Tibial artery (tissue), 4 donors: ENCODE data around the gene NPTN.
"Not testable (repeated sequence)": the region's sequence is repeated elsewhere in the genome, so short reads cannot be mapped to it uniquely, and the experiment has no call there.

Experiments
- DNase-seq, 2 donors: peaks; one replicate each; pipeline ENCODE4 v3.0.0-alpha.2; 2019
- H3K27ac ChIP-seq, 2 donors: fragments of 200-600 bp; sonication (generic) in 1 of 2; 1 replicate in 1 of 2; 2 replicates in 1 of 2; pipeline ENCODE4 v1.5.1; 2018 to 2019; ENCODE audit warnings: mild to moderate bottlenecking in 1 of 2
- H3K27me3 ChIP-seq, 2 donors: fragments of 200-600 bp; sonication (generic) in 1 of 2; one replicate each; pipeline versions ENCODE4 v1.5.1 to v1.6.0; 2016 to 2019
- H3K36me3 ChIP-seq, 3 donors: fragments of 200-600 bp; sonication (generic) in 2 of 3; one replicate each; pipeline ENCODE4 v1.5.1; 2016 to 2019; ENCODE audit warnings: mild to moderate bottlenecking in 2 of 3
- H3K4me1 ChIP-seq, 4 donors: fragments of 200-600 bp; sonication (generic) in 2 of 4; 1 replicate in 3 of 4; 2 replicates in 1 of 4; pipeline ENCODE4 v1.5.1; 2016 to 2019
- H3K4me3 ChIP-seq, 2 donors: fragments of 200-600 bp; sonication (generic) in 1 of 2; 1 replicate in 1 of 2; 2 replicates in 1 of 2; pipeline ENCODE4 v1.5.1; 2018 to 2019; ENCODE audit warnings: mild to moderate bottlenecking in 2 of 2
- H3K9me3 ChIP-seq, 3 donors: fragments of 200-600 bp; sonication (generic) in 1 of 3; one replicate each; pipeline ENCODE4 v1.5.1; 2016 to 2019
- intact Hi-C: fragments of 100-400 bp; cut with DNase I; formaldehyde crosslinking; loops from one replicate; pipeline ENCODE4 v1.15.0; 2023; ENCODE audit warnings: low total_unique reads
- TF ChIP-seq, protein P1 (sequence below), 2 experiments: fragments of 200-600 bp in 1 of 2; fragments of 450-650 bp in 1 of 2; IDR thresholded peaks; one replicate each; pipeline ENCODE4 v1.5.1; 2017 to 2019; ENCODE audit warnings: antibody characterized with exemption in 2 of 2, mild to moderate bottlenecking in 1 of 2, moderate library complexity in 1 of 2

NPTN gene

DNA sequence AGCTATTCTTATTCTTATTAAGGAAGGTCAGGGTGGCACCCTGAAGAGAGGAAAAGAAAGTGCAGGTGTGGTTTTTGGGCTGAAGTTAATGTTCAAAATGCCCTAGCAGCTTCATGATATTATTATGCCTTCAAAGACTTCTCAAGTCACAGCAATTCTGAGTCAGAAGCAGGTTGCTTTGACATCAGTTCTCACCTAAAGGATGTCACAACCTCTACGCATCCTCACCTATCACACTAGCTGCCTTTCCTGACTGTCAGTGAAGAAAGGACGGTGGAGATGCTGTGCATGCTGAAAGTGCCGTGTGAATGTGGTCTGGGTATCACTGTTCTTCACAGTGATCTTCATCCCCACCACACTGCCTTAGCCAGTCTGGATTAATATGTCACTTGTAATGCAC lies 49.6 kb downstream of the NPTN start:
- H3K4me3 ChIP-seq = no peak overlapping the region
- intact Hi-C loops = no loop called here
- peaks cover 50 to 91% (median 67%) of the 10 kb centered on the region in 3 donors for H3K36me3 ChIP-seq
- H3K4me1 ChIP-seq = no peaks in the 10 kb centered on the region
- no peaks in the 10 kb centered on the region for H3K27me3 ChIP-seq
- H3K27ac ChIP-seq = no peak overlapping the region
- H3K9me3 ChIP-seq = no peaks in the 10 kb centered on the region
- TF ChIP-seq, protein P1, sequence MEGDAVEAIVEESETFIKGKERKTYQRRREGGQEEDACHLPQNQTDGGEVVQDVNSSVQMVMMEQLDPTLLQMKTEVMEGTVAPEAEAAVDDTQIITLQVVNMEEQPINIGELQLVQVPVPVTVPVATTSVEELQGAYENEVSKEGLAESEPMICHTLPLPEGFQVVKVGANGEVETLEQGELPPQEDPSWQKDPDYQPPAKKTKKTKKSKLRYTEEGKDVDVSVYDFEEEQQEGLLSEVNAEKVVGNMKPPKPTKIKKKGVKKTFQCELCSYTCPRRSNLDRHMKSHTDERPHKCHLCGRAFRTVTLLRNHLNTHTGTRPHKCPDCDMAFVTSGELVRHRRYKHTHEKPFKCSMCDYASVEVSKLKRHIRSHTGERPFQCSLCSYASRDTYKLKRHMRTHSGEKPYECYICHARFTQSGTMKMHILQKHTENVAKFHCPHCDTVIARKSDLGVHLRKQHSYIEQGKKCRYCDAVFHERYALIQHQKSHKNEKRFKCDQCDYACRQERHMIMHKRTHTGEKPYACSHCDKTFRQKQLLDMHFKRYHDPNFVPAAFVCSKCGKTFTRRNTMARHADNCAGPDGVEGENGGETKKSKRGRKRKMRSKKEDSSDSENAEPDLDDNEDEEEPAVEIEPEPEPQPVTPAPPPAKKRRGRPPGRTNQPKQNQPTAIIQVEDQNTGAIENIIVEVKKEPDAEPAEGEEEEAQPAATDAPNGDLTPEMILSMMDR (IDR thresholded peaks at IDR 0.05) = no peak
- no peak for DNase-seq

DNA sequence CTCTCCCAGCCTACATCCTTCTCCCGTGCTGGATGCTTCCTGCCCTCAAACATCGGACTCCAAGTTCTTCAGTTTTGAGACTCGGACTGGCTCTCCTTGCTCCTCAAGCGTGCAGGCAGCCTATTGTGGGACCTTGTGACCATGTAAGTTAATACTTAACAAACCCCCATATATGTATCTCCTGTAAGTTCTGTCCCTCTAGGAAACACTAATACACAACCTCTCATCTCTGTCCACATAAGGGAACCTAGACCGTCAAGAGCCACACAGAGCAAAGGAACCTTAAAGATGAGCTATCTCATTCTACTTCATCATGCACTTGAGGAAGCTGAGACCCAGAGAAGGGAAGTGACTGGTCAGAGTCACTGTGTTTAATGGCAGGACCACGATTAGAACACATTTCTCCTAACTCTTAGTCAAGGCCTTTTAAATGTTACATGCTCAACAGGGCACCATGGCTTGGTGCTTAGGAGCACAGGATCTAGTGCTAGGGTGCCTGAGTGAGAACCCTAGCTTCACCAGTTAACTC lies 50.3 kb downstream of the NPTN start:
- intact Hi-C loops = no loop called here
- H3K36me3 ChIP-seq = peaks cover 50 to 90% (median 67%) of the 10 kb centered on the region in 3 donors

DNA sequence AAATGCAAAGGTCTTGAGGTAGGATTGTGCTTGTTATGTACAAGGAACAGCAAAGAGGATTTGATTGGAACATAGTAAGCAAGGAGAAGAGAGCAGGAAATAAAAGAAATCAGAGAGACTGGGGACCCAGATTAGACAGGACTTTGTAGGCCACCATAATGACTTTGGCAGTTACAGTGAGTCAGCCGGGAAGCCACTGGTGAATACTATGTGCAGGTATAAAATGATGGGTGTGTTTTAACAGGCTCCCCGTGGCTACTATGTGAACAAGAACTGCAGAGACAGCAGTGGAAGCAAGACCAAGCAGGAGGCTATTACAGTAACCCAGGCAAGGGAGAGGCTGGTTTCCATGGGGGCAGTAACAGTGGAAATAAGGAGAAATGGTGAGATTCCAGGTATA lies 55.2 kb downstream of the NPTN start:
- no peak overlapping the region for H3K27ac ChIP-seq
- TF ChIP-seq, protein P1 (IDR thresholded peaks at IDR 0.05) = no peak
- H3K36me3 ChIP-seq = peaks cover 52 to 69% (median 65%) of the 10 kb centered on the region in 3 donors
- no peaks in the 10 kb centered on the region for H3K27me3 ChIP-seq
- no peak overlapping the region for H3K4me3 ChIP-seq
- no peak for DNase-seq
- intact Hi-C loops = no loop called here
- peaks cover 0 to 3% (median 0%) of the 10 kb centered on the region in 4 donors for H3K4me1 ChIP-seq
- no peaks in the 10 kb centered on the region for H3K9me3 ChIP-seq

More for the DNA sequence above, 50.3 kb downstream of the NPTN start:
- H3K4me1 ChIP-seq = no peaks in the 10 kb centered on the region
- H3K9me3 ChIP-seq = no peaks in the 10 kb centered on the region
- TF ChIP-seq, protein P1 (IDR thresholded peaks at IDR 0.05) = no peak
- DNase-seq = no peak
- no peak overlapping the region for H3K4me3 ChIP-seq
- H3K27ac ChIP-seq = no peak overlapping the region
- H3K27me3 ChIP-seq = no peaks in the 10 kb centered on the region

DNA sequence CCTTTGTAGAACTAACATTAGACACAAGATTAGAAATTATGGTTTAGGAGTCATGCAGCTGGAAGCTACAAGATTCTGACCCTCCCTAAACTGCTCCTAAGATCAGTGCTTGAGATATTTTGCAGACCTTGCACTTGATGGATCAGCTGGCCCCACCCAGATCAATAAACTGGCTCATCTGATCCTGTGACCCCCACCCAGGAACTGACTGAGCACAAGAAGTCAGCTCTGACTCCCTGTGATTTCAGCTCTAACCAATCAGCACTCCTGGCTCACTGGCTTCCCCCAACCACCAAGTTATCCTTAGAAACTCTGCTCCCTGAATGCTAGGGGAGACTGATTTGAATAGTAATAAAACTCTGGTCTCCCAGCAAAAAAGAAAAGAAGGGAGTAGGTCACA lies 55.6 kb downstream of the NPTN start:
- H3K9me3 ChIP-seq, H3K4me1 ChIP-seq, H3K4me3 ChIP-seq, H3K27ac ChIP-seq, H3K27me3 ChIP-seq, intact Hi-C loops, DNase-seq: not testable (repeated sequence)
- H3K36me3 ChIP-seq = peaks cover 54 to 69% (median 65%) of the 10 kb centered on the region in 3 donors

GRCh38 chr15:73575636-73576247 lies 57.4 kb downstream of the NPTN start:
- Histone ChIP-seq H3K27ac (no peak overlapping the region), H3K4me1 (peaks cover 0 to 3% (median 0%) of the 10 kb centered on the region in 4 donors)

DNA sequence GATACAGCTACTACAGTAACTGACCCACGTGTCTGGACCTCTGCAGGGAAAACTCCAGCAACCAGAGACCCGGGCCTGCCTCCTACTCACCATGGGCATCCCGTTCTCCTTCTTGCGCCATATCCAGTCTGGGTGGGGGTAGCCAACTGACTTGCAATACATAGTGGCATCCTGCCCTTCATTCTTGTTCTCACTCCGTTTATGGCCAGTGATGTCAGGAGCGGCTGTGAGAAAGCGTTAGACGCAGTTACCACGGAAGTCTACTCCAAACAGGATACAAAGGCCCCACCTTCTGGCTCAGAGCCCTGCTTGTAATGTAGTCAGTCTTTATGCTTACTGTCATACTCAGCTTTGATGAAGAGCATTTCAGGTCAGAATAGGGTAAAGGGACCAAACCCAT lies 59.6 kb downstream of the NPTN start:
- H3K36me3 ChIP-seq = peaks cover 69 to 77% (median 77%) of the 10 kb centered on the region in 3 donors
- H3K4me3 ChIP-seq = no peak overlapping the region
- H3K9me3 ChIP-seq = no peaks in the 10 kb centered on the region
- intact Hi-C loops = no loop called here
- no peak overlapping the region for H3K27ac ChIP-seq
- H3K27me3 ChIP-seq = no peaks in the 10 kb centered on the region
- TF ChIP-seq, protein P1 (IDR thresholded peaks at IDR 0.05) = no peak
- no peak for DNase-seq
- peaks cover 0 to 3% (median 0%) of the 10 kb centered on the region in 4 donors for H3K4me1 ChIP-seq

More at GRCh38 chr15:73575636-73576247, 57.4 kb downstream of the NPTN start:
- no peak overlapping the region for H3K4me3 ChIP-seq
- DNase-seq = no peak
- peaks cover 48 to 69% (median 68%) of the 10 kb centered on the region in 3 donors for H3K36me3 ChIP-seq
- H3K9me3 ChIP-seq = no peaks in the 10 kb centered on the region
- no peaks in the 10 kb centered on the region for H3K27me3 ChIP-seq
- intact Hi-C loops = no loop called here
- TF ChIP-seq, protein P1 (IDR thresholded peaks at IDR 0.05) = no peak
